AG04450 (cell line): ENCODE results near the gene FOXN4. TPM values are rescaled to one million over a fixed set of nuclear protein-coding genes. Genes with fewer than 3 reads are reported as not detected.
A peak's percentile ranks its signal among the peaks of the same experiment; 100 is the strongest.

Experiments used
- CTCF ChIA-PET: fragments of 300-600, 350-600 bp; formaldehyde crosslinking; extraction: SDS; loops from one replicate; lab custom pipeline; 2022; ENCODE audit warnings: antibody characterized with exemption, inconsistent platforms; lab: Charles Lee
- POLR2A ChIA-PET: fragments of 350-600 bp; formaldehyde crosslinking; extraction: SDS; loops from one replicate; lab custom pipeline; 2021; ENCODE audit warnings: antibody characterized with exemption, inconsistent platforms; lab: Yijun Ruan, JAX
- DNase-seq: peaks from one replicate; pipeline ENCODE4 v3.0.0-alpha.2; 2011; ENCODE audit warnings: low read depth, low spot score
- H3K27ac ChIP-seq: one replicate; pipeline ENCODE4 v1.5.1; 2012; ENCODE audit warnings: low read depth, low read length, control low read depth
- H3K27me3 ChIP-seq: one replicate; pipeline ENCODE4 v1.6.0; 2012; ENCODE audit warnings: low read length; ENCODE audit not compliant: control insufficient read depth, insufficient read depth
- H3K4me3 ChIP-seq: 2 replicates; pipeline ENCODE4 v1.5.1; 2011; ENCODE audit warnings: mild to moderate bottlenecking, low read depth, low read length, control low read depth
- H3K9me3 ChIP-seq: 2 replicates; pipeline ENCODE4 v1.5.1; 2012; ENCODE audit warnings: low read length; ENCODE audit not compliant: control insufficient read depth, insufficient read depth
- polyA minus RNA-seq: library from RNA; depleted of rRNA, polyadenylated mRNA; stranded (reverse); fragments of >200 nt; gene quantifications from 2 replicates; pipeline ENCODE4 v1.2.3, GENCODE V29; 2011; rRNA and poly(A)+ RNA removed
- polyA plus RNA-seq: library from polyadenylated mRNA; depleted of rRNA; stranded (reverse); fragments of >200 nt; gene quantifications from 2 replicates; pipeline ENCODE4 v1.2.3, GENCODE V29; 2011; rRNA removed
- TF ChIP-seq, protein P1 (sequence below): IDR thresholded peaks from 2 replicates; pipeline ENCODE4 v1.5.1; 2011; ENCODE audit warnings: low read depth, low read length, control low read depth, inconsistent platforms

FOXN4 gene
- polyA plus RNA-seq (not detected in 2 replicates), polyA minus RNA-seq (not detected in 2 replicates)

DNA sequence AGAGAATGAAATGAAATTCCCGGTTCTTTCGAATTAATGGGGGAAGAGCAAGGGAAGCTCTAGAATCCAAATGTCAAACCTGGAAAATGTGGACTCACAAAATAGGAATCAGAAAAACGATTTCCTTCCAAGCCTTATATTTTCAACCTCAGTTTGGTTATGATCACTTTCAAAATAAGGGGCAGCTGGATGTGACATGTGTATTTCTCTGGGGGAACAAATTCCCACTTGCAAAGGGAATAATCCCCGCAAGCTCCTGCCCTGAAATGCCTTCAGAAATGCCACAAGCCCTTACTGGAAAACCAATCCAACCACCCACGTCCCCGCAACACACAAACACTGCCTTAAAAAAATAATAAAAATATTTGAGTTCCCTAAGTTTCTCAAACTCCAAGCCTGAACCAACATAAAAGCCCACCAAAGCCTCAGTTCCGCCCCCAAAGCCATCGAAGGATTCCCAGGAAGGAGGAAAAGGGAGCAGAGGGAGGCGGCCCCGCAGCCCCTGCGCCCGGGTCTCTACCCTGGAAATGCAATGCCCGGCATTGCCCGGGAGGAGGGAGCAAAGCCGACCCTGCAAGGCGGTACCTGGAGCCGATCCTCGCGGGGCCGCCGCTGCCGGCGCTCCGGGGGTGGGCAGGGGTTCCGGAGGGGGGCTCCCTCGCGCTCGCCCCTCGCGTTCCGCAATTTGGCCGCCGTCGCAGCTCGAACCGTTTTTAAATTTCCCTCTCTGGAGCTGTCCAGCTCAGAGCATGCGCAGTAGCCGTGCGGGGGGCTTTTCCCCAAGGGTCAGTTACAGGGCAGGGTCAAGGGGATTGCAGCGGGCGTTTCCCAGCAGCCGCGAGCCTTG lies at the start of gene FOXN4:
Gene FOXN4, minus strand, starts transcription at position 751 of the 847 bp plus-strand sequence. CDS start 963 bp downstream, outside the sequence.
- ChIA-PET POLR2A (no interaction called here), CTCF (no interaction called here)
- DNase-seq = no peak
- peaks cover 65% of the 10 kb centered on the region for H3K27me3 ChIP-seq
- no peaks in the 10 kb centered on the region for H3K9me3 ChIP-seq
- no peak within 1 kb of the TSS for H3K27ac ChIP-seq
- TF ChIP-seq, protein P1, sequence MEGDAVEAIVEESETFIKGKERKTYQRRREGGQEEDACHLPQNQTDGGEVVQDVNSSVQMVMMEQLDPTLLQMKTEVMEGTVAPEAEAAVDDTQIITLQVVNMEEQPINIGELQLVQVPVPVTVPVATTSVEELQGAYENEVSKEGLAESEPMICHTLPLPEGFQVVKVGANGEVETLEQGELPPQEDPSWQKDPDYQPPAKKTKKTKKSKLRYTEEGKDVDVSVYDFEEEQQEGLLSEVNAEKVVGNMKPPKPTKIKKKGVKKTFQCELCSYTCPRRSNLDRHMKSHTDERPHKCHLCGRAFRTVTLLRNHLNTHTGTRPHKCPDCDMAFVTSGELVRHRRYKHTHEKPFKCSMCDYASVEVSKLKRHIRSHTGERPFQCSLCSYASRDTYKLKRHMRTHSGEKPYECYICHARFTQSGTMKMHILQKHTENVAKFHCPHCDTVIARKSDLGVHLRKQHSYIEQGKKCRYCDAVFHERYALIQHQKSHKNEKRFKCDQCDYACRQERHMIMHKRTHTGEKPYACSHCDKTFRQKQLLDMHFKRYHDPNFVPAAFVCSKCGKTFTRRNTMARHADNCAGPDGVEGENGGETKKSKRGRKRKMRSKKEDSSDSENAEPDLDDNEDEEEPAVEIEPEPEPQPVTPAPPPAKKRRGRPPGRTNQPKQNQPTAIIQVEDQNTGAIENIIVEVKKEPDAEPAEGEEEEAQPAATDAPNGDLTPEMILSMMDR = no peak
- H3K4me3 ChIP-seq = no peak within 1 kb of the TSS

DNA sequence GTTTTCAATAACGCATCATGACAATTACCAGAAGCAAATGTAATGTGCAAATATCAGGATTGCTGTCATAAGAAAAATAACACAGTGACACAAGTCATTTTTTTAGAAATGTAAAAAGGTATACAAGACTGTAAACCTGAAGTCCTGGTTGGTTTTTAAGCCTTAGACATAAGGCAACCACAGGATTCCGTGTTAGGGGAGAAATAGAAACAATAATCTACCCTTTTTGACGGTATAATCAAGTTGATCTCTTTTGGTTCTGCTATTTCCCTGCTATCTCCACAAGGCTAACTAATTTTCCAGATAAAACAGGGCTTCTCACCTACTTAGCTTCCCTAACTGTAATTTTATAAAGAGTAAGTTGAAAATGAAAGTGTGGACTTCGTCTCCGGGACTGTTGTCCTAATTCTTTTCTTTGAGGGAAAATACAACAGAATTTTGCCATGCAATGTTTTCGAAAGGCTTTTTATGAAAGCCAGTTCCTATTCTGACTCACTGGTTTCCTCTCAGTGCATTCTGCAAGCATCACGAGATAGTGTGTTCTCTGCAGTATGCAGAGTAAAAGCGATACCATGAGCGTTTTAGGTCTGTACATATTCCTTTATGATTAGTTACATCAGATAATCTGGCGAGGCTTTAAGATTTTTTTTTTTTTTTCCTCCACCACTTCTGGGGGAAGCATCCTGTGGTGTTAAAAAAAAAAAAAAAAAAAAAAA lies 49.2 kb upstream of the FOXN4 start:
- ChIA-PET POLR2A (no interaction called here), CTCF (no interaction called here)
- Histone ChIP-seq H3K9me3 (no peaks in the 10 kb centered on the region), H3K4me3 (no peak overlapping the region), H3K27me3 (peaks cover 12% of the 10 kb centered on the region), H3K27ac (no peak overlapping the region)
- DNase-seq = no peak
- TF ChIP-seq, protein P1 = no peak

DNA sequence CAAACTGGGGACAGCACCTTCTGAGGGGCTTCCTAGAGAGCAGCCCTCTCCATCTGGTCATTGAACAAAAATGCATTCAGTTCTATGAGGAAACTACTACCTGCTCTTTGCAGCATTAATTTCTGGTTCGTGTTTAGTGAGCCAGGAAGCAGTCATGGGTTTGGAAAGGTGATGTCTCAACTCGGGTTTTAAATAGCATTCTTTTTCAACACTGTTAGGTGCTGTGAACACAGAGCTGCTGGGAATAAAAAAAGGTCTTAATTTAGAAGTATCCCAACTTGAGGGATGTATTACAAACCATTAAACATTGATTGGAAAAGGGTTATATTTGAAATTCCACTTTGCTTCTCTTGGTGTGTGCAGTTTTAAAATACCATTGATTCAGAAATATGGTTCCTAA lies 47.9 kb upstream of the FOXN4 start:
- TF ChIP-seq, protein P1 = no peak
- Histone ChIP-seq H3K4me3 (no peak overlapping the region), H3K27me3 (peaks cover 12% of the 10 kb centered on the region), H3K9me3 (no peaks in the 10 kb centered on the region), H3K27ac (peak overlapping the region; percentile 31)
- CTCF ChIA-PET = interaction anchor here (1.3 kb wide), 1 partner anchor 28 kb away, joined by 3 read pairs; no protein-coding TSS in a partner anchor
- POLR2A ChIA-PET = interaction anchor here (0.6 kb wide), 1 partner anchor 168 kb away, joined by 12 read pairs; no protein-coding TSS in a partner anchor
- DNase-seq = no peak

GRCh38 chr12:109356577-109356976 lies 47.5 kb upstream of the FOXN4 start:
- H3K27me3 ChIP-seq = peaks cover 13% of the 10 kb centered on the region
- no peak overlapping the region for H3K4me3 ChIP-seq
- H3K27ac ChIP-seq = no peak overlapping the region
- TF ChIP-seq, protein P1 = no peak
- no peak for DNase-seq
- H3K9me3 ChIP-seq = no peaks in the 10 kb centered on the region
- POLR2A ChIA-PET = no interaction called here
- CTCF ChIA-PET = interaction anchor here (1.3 kb wide), 1 partner anchor 29 kb away, joined by 3 read pairs; no protein-coding TSS in a partner anchor

DNA sequence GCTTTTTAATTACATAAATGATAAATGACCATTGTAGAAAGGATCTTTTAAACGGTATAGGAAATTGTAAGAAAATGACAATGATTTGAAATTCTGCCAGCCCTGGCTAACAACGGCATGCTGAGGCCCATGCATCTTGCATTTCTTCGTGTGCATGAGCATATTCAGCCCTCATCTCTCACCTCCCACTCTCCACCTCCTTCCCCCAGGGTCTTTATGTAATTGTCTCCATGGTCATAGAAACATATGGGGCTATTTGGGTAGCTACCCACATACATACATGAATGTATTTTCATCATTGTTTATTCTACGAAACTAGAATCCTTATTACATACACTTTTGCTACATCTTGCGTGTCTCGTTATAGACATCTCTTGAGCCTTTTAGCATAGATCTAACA lies 43.1 kb upstream of the FOXN4 start:
- POLR2A ChIA-PET = no interaction called here
- peaks cover 4% of the 10 kb centered on the region for H3K27me3 ChIP-seq

More for the DNA sequence above, 43.1 kb upstream of the FOXN4 start:
- no peak overlapping the region for H3K27ac ChIP-seq
- H3K4me3 ChIP-seq = no peak overlapping the region
- no peaks in the 10 kb centered on the region for H3K9me3 ChIP-seq
- TF ChIP-seq, protein P1 = no peak
- no peak for DNase-seq
- CTCF ChIA-PET = no interaction called here
